WTC11 (cell line): Measurements from ENCODE around the gene GJD3. TPM values are rescaled to one million over a fixed set of nuclear protein-coding genes. Genes with fewer than 3 reads are reported as not detected.

Experiments used
- ARID4B ChIP-seq: sonication (generic); formaldehyde crosslinking; IDR thresholded peaks from 2 replicates; pipeline ENCODE4 v1.8.0; 2023; ENCODE audit warnings: missing genetic modification reagents, mild to moderate bottlenecking, borderline replicate concordance
- ATF2 ChIP-seq: sonication (generic); formaldehyde crosslinking; IDR thresholded peaks from 2 replicates; pipeline ENCODE4 v1.8.1; 2022; ENCODE audit warnings: low read depth, missing genetic modification reagents, borderline replicate concordance
- CBFB ChIP-seq: sonication (generic); formaldehyde crosslinking; IDR thresholded peaks from 2 replicates; pipeline ENCODE4 v1.8.1; 2022; ENCODE audit warnings: mild to moderate bottlenecking, low read depth, missing genetic modification reagents
- E2F4 ChIP-seq: sonication (generic); formaldehyde crosslinking; IDR thresholded peaks from 2 replicates; pipeline ENCODE4 v1.8.1; 2022; ENCODE audit warnings: low read depth, mild to moderate bottlenecking, moderate library complexity, missing genetic modification reagents, borderline replicate concordance
- GRHL2 ChIP-seq: fragments of 250-450 bp; sonication (Bioruptor Pico); IDR thresholded peaks from 2 replicates; pipeline ENCODE4 v1.8.0; 2022; ENCODE audit warnings: mild to moderate bottlenecking, moderate library complexity; ENCODE audit not compliant: insufficient replicate concordance, severe bottlenecking
- GTF2I ChIP-seq: fragments of 250-450 bp; sonication (Bioruptor Pico); conservative IDR thresholded peaks from 2 replicates; pipeline ENCODE4 v1.4.0; 2021; ENCODE audit warnings: mild to moderate bottlenecking
- MXD4 ChIP-seq: fragments of 250-450 bp; sonication (Bioruptor Pico); IDR thresholded peaks from 2 replicates; pipeline ENCODE4 v1.8.0; 2021; ENCODE audit warnings: mild to moderate bottlenecking, moderate library complexity, borderline replicate concordance
- OVOL2 ChIP-seq: fragments of 250-450 bp; sonication (Bioruptor Pico); IDR thresholded peaks from 2 replicates; pipeline ENCODE4 v1.9.0; 2021; ENCODE audit warnings: mild to moderate bottlenecking, borderline replicate concordance
- PRDM15 ChIP-seq: sonication (generic); formaldehyde crosslinking; IDR thresholded peaks from 2 replicates; pipeline ENCODE4 v1.8.0; 2022; ENCODE audit warnings: missing genetic modification reagents
- PREB ChIP-seq: sonication (generic); formaldehyde crosslinking; IDR thresholded peaks from 2 replicates; pipeline ENCODE4 v1.8.1; 2022; ENCODE audit warnings: mild to moderate bottlenecking, missing genetic modification reagents, moderate library complexity, borderline replicate concordance
- PRRX2 ChIP-seq: fragments of 250-450 bp; sonication (Bioruptor Pico); IDR thresholded peaks from 2 replicates; pipeline ENCODE4 v1.8.0; 2021; ENCODE audit warnings: mild to moderate bottlenecking
- SOX15 ChIP-seq: fragments of 250-450 bp; sonication (Bioruptor Pico); IDR thresholded peaks from 2 replicates; pipeline ENCODE4 v1.9.0; 2021; ENCODE audit warnings: mild to moderate bottlenecking
- TCF7 ChIP-seq: sonication (generic); formaldehyde crosslinking; IDR thresholded peaks from 2 replicates; pipeline ENCODE4 v1.8.0; 2022; ENCODE audit warnings: mild to moderate bottlenecking, low read depth, missing genetic modification reagents, moderate library complexity
- TEAD1 ChIP-seq: sonication (generic); formaldehyde crosslinking; IDR thresholded peaks from 2 replicates; pipeline ENCODE4 v1.8.0; 2022; ENCODE audit warnings: mild to moderate bottlenecking, missing genetic modification reagents
- USF2 ChIP-seq: sonication (generic); formaldehyde crosslinking; IDR thresholded peaks from 2 replicates; pipeline ENCODE4 v1.8.1; 2023; ENCODE audit warnings: mild to moderate bottlenecking, missing genetic modification reagents, moderate library complexity
- ZBTB43 ChIP-seq: sonication (generic); formaldehyde crosslinking; IDR thresholded peaks from 2 replicates; pipeline ENCODE4 v1.8.1; 2023; ENCODE audit warnings: mild to moderate bottlenecking, missing genetic modification reagents
- ZNF263 ChIP-seq: sonication (generic); formaldehyde crosslinking; IDR thresholded peaks from 2 replicates; pipeline ENCODE4 v1.8.1; 2022; ENCODE audit warnings: low read depth, mild to moderate bottlenecking, moderate library complexity, missing genetic modification reagents
- ZNF396 ChIP-seq: fragments of 250-450 bp; sonication (Bioruptor Pico); IDR thresholded peaks from 2 replicates; pipeline ENCODE4 v1.8.0; 2021; ENCODE audit warnings: mild to moderate bottlenecking, moderate library complexity, borderline replicate concordance
- ZSCAN18 ChIP-seq: fragments of 250-450 bp; sonication (Bioruptor Pico); IDR thresholded peaks from 2 replicates; pipeline ENCODE4 v2.1.2; 2022; ENCODE audit warnings: mild to moderate bottlenecking, moderate library complexity
- total RNA-seq: library from RNA; stranded (reverse); gene quantifications from 3 replicates; pipeline ENCODE4 v1.2.3, GENCODE V29; 2021

GJD3 gene
- total RNA-seq, 1 experiment from 2014 or later, result 2.3 TPM

GRCh38 chr17:40355123-40355803 is 9.3 kb downstream of the GJD3 start (continued):
- TF ChIP-seq PREB (no peak), SOX15 (CRISPR knock-in tag) (no peak), GTF2I (CRISPR knock-in tag) (no peak), TEAD1 (CRISPR knock-in tag) (no peak), ARID4B (0 out of 2 replicates have a peak, but pooled peaks have one; percentile 31), MXD4 (CRISPR knock-in tag) (no peak), OVOL2 (CRISPR knock-in tag) (no peak), E2F4 (CRISPR knock-in tag) (no peak), PRRX2 (CRISPR knock-in tag) (no peak), USF2 (CRISPR knock-in tag) (no peak), ZNF263 (no peak), ZSCAN18 (no peak), PRDM15 (peak; percentile 73), ZBTB43 (CRISPR knock-in tag) (no peak), TCF7 (CRISPR knock-in tag) (no peak), ZNF396 (no peak), GRHL2 (CRISPR knock-in tag) (no peak), CBFB (CRISPR knock-in tag) (peak; percentile 22; the same call in 1 of the 2 replicates), ATF2 (no peak)
